HK-2 (cell line): Measurements from ENCODE around the gene SMAGP.
"Not testable (repeated sequence)": the region's sequence is repeated elsewhere in the genome, so short reads cannot be mapped to it uniquely, and the experiment has no call there.

Experiments
- DNase-seq: peaks from one replicate; pipeline ENCODE4 v3.0.0-alpha.2; 2018; ENCODE audit not compliant: unreplicated experiment

The SMAGP gene, protein sequence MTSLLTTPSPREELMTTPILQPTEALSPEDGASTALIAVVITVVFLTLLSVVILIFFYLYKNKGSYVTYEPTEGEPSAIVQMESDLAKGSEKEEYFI

GRCh38 chr12:51270067-51270950, at the start of gene SMAGP:
Gene SMAGP (minus strand): TSS chr12:51270415. CDS start chr12:51269278, 1,137 bp downstream.
- DNase-seq: peak; percentile 75

DNA sequence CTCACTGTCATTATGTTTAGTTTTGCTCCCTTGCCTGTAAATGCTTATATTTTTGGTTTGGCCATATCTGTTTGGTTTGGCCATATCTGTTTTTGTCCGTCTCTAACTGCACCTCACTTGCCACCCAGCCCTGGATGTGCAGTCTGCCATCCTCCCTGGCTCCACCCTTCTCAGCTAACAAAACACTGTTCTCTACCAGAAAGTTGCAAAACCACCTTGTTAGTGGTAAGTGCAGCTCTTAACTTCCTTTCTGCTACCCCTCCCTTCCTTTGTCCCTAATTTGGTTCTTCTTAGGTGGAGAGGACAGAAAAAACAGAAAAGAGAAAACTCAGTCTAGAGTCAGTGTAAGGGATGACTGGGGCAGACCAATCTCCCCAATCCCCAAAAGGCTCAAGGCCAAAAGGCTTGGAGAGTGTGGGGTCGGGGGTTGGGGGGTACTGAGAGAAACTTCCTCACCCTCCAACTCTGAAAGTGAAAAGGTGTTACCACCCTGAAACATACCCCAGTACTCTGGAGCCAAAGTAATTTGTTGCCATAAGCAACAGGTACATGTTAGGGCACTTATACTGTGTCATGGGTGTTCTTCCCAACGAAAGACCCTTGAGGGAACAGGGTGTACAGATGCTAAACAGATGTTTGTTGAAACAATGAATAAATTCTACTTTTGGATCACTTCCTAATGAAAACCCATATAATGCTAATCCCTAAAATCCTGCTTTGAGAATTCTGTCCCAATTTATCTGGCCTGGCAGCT, 48.8 kb upstream of the SMAGP start:
- DNase-seq: no peak

- DNase-seq: not testable (repeated sequence)
These were observed 48.0 kb upstream of the SMAGP start for GRCh38 chr12:51318057-51318806.

- DNase-seq: no peak
These were observed 41.2 kb upstream of the SMAGP start for GRCh38 chr12:51311389-51311788.

DNA sequence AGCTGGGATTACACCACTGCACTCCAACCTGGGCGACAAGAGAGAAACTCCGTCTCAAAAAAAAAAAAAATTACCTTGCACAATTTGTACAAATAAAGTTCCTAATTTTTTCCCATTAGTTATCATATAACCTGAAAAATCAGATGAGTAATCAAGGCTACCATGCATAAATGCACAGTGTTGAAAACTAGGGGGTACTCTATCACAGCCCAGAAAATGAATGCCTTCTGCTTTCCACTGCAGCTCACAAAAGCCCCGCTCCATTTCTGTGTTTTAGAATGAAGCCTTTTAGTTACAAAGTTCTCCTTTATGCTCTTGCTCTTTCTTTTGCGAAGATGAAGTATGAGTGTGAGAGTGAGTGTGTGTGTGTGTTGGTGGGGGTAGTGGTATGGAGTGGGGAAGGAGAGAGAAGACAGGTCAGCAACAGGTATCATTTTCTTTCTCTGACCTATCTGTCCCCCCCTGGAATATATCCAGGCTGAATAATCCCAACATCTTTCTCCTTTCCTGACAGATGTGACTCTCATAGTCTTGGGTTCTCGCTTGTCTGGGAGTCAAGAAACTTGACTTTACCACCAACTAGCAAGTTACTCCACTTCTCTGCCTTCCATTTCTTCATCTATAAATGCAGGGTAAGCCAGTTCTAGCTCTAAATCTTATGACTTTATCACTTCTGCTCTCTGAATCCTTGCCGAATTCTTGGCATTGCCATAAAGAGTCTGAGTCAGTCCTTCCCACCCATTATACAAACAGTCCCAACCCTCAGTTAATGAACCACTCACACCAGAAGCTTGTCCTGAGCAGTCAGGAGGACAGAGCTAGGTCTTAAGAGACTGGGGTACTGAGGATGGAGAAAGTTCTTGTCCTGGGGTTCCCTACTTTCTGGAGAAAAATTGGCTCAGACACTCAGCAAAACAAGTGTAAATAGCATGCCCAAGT, 37.7 kb upstream of the SMAGP start:
- peak; percentile 14 for DNase-seq

- DNase-seq: no peak
These were observed 36.3 kb upstream of the SMAGP start for GRCh38 chr12:51306507-51306906.

GRCh38 chr12:51300768-51301167, 30.6 kb upstream of the SMAGP start:
- DNase-seq: not testable (repeated sequence)

DNA sequence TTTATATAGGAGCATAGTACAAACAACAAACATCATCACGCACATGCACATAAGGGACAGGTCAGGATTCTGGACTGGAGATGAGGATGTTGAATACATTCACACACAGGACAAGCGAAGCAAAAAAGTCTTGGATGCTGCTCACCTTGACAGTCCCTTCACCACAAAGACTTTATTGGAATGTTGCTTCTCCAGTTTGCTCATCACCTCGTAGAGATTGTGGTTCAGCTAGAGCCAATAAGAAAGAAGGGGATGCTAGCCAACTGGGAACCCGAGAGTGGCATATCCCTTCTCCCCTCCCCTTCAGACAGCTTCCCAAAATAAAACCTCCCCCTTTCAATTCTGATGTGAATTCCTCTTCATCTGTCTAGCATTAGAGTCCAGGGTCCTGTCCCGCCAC, 25.4 kb upstream of the SMAGP start:
- no peak for DNase-seq

DNA sequence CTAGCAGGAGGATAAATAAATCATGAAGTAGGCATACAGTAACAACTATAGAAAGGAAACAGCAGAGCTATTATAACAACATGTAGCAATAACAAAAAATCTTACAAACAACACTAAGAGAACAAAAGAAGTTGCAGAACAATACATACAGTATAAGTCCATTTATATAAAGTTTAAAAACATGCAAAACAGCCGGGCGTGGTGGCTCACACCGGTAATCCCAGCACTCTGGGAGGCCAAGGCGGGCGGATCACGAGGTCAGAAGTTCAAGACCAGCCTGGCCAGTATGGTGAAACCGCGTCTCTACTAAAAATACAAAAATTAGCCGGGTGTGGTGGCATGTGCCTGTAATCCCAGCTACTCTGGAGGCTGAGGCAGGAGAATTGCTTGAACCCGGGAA, 23.9 kb upstream of the SMAGP start:
- not testable (repeated sequence) for DNase-seq

GRCh38 chr12:51293696-51294095, 23.5 kb upstream of the SMAGP start:
- DNase-seq: no peak

DNA sequence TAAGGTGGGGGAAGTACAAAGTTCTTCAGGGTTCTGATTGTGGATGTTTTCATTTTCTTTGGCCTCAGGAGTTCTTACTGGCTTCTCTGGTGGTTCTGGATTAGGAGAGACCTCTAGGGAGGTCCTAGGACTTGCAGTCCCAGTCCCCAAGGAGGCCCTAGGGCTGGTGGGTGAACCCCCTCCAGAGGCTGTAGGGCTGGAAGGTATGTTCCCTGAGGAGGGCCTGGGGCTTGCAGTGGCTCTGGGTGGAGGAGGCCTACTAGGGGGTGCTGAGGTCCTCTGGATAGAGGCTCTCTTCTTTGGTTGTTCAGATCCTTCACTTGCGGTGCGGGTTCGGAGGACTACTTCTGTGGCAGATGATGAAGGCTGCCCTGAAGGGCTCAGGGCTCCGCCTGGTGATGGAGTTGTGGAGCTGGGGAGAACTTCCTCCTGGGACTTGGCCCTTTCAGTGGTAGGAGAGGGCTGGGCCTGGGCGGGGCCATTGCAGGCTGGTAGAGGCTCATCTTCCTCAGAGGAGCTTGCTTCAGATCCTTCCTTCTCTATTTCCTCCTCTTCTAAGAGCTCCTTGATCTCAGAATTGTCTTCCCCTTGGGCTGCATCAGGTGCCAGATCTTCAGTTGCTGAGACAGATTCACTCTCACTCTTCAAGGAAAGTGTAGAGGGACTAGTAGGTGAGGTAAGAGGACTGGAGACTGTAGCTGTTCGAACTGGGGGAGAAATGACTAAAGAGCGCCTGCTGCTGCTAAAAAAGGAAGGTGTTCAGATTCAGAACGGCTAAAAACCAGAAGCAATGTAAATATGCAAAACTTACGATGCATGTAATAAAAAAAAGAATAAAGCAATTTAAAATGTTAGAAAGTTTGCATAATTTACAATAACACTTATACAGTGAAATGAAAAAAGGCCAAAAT, 21.6 kb upstream of the SMAGP start:
- not testable (repeated sequence) for DNase-seq

DNA sequence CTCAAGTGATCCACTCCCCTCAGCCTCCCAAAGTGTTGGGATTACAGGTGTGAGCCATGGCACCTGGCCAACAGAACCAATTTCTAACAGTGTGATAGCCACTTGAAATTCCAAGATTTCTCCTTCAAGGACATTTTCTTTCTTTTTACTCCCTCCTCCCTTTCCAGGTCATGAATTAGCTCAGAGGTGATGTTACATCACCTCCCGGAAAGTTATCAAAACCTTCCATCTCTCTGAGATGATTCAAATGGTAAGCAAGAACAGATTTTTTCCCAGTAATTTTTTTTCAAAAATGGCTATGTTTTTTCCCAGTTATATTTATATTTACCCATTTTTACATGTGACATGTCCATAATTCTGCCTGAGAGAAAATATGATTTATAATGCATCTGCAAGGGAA, 15.6 kb upstream of the SMAGP start:
- no peak for DNase-seq

- DNase-seq: no peak
These were observed 11.1 kb upstream of the SMAGP start for GRCh38 chr12:51281202-51281924.

DNA sequence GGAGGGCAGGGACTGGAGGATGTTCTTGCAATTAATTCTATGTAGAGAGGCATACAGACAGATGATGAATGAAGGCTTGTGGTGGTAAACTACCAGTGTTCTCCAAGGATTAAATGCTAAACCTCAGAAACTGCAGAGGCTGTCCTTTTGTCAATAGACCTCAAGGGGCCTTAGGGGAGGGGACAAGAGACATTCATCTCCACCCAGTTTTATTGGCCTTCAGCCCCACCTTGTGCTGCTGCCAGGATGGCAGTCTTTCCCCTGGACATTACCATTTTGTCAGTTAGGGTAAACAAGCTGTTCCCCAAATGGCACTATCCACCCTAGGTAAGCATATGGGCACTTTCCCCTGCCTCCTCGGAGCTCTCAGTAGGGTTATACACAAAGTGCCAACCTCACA, 4.9 kb upstream of the SMAGP start:
- no peak for DNase-seq

- not testable (repeated sequence) for DNase-seq
These were observed 2.6 kb upstream of the SMAGP start for GRCh38 chr12:51272810-51273209.

DNA sequence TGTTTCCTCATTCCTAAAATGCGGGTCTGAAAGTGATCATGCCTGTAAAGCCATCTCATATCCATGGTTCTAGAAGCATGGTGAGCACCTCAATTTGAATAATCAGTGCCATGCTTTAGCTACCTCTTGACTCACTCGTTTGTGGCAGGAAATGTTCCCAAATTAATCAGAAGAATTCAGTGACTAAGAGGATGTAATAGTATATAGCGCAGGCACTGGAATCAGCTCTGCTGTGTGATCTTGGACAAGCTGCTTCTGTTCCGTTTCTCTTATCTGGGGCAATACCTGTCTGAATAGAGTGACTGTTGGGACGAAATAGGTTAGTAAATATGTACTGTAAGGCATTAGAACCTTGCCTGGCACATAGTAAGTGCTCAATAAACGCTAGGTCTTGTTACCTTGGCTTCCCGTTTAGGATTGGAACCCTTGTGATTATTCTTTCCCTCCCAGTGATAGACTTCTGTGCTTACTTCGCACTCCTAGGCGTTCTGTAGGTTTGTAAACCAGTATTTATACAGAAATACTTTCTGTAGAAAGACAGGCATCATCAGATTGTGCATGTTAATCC, 820 bp upstream of the SMAGP start:
- DNase-seq: no peak

- peak; percentile 46 for DNase-seq
These were observed 795 bp downstream of the SMAGP start for GRCh38 chr12:51269174-51270066.

DNA sequence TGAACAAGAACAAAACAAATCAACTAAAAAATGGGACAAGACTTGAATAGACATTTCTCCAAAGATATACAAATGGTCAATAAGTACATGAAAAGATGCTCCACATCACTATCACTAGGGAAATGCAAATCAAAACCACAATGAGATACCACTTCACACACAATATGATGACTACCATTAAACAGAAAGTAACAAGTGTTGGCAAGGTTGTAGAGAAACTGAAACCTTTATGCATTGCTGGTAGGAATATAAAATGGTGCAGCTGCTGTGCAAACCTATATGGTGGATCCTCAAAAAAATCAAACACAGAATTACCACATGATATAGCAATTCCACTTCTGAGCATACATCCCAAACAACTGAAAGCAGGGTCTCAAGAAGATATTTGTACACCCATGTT, 5.2 kb downstream of the SMAGP start:
- DNase-seq: no peak
